ENCODE data around the gene CCNYL1.

CCNYL1 gene

DNA sequence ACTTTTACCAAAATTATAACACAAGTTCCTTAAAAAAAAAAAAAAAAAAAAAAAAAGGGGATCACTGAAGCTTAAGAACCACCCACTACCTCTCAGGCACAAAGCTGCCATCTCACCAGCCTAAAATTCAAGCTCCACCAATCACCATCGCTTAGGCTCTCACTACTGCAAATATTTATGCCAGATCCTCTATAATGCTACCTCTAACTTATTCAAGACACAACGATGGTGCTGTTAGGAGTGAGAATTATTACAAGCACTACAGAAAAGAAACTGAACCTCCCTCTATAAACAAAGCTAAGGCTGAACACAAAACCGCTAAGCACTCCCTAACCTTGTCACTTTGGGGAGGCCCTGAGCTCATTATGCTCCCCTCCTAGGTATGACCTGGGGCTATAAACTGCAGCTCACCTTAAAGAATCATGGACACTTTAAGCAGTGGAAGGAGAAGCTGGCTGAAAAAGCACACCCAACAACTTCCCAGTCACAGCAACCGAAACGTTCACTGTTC, 54.7 kb downstream of the CCNYL1 start:
- DNase-seq (ENCODE audit: low read depth) = no peak

DNA sequence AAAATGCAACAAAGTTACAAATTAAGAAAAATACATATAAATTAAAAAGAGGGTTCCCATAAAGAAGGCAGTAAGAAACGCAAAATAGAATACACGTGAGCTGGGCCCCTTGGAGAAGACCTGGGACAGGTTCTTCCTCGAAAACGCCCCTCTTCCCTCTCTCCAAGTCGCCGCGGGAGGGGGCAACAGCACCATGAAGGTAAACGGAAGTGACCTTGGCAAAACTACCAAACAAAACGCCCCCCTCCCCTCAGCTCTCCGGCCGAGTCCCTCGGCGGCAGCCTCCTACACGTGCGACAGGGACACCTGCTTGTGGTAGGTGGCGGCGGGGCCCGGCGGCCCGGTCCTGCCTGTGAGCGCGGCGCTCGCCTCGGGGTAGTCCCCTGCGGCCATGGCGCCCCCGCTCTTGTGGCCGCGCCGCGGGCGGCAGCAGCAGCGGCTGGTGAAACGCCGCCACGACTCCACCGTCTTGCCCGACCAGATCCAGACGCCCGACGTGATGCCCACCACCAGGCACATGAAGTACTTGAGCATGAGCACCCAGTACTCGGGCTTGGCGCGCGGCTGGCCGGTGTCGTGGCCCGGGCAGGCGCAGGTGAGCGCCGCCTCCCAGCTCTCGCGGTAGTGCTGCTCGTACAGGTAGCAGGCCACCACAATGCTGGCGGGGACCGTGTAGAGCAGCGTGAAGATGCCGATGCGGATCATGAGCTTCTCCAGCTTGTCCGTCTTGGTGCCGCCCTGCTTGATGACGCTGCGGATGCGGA, 55.4 kb downstream of the CCNYL1 start:
- no peak for DNase-seq (ENCODE audit: low read depth)

DNA sequence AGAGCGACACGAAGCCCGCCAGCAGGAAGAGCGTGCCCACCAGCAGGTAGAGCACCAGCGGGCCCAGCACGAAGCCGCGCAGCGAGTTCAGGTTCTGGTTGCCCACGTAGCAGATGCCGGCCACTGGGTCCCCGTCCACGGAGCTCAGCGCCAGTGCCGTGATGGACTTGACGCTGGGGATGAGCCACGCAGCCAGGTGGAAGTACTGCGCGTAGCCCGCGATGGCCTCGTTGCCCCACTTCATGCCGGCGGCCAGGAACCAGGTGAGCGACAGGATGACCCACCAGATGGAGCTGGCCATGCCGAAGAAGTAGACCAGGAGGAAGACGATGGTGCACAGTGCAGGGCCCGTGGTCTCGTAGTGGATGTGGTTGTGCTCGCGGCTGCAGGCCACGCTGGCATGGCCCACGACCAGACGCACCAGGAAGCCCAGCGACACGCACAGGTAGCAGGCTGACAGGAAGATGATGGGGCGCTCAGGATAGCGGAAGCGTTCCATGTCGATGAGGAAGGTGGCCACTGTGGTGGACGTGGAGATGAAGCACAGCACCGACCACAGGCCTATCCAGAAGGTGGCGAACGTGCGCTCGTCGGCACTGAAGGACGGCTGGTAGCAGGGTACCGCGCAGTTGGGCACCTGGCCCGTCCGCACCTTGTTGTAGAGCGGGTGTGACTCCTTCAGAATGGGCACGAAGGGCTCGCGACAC, 56.2 kb downstream of the CCNYL1 start:
- DNase-seq (ENCODE audit: low read depth) = peak; percentile 39

- peak; percentile 56 for DNase-seq (ENCODE audit: low read depth)
Measured at GRCh38 chr2:207768168-207768865, 56.9 kb downstream of the CCNYL1 start.

DNA sequence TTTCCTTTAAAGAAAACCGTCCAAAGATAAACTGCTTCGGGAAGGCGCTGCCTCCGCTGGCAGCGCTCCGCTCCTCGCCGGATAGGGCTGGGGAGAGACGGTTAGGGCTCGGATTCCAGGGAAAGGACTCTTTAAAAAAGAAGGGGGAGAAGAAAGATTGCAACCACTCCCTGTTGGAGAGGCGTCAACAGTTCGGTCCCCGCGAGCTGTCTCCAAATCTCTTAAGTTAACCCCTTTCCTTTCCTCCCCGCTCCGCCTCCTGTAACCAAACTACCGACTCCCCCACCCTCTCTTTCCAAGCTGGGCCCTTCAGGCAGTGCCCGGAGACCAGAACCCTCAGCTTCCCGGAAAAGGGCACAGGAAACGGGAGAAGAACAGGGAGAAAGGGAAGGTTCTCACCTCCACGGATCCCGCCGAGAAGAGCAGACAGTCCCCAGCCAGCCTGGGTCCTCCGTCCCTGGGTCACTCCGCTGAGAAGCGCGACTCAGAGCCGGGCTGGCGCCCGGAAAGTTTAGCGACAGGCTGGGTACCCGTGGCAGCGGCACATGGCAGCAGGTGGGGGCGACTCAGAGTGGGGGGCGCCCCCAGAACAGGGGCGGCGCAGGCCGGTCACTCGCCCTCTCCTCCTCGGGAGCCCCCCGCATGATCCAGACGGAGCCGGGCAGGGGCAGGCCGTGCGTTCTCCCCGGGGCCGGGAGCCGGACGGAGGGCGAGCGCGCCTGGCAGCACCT, 57.6 kb downstream of the CCNYL1 start:
- peak; percentile 36 for DNase-seq (ENCODE audit: low read depth)

DNA sequence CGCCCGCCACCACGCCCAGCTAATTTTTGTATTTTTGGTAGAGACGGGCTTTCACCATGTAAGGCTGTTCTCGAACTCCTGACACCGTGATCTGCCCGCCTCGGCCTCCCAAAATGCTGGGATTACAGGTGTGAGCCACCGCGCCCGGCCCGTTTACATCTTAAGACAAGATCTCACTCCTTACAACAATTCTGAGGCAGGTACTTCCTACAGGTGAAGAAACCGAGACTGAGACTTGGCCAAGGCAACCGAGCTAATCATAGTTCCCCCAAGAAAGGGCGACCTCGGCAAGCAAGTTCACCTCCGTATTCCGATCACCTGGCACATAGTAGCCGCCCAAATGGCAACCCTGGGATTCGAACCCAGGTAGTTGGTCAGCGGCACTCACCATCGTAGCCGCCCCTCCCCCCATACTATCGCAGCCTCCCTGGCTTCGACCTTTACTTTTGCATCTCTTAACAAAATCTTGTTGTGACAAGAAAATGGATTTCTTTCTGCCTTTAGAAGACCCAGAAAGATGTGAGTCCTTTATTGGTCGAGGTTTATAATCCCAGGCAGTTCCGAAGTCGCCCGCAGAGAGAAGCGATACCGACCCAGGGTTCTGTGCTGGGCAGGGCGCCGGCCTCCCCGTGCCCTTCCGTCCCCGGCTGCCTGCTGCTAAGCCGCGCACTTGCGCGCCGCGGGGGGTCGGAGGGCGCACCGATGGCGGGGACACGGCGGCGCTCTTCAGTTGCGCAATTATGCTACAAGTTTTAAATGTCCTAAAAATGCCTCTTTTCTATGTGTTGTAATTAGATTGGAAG, 59.4 kb downstream of the CCNYL1 start:
- DNase-seq (ENCODE audit: low read depth) = peak; percentile 40

GRCh38 chr2:207771421-207771820, 60.0 kb downstream of the CCNYL1 start:
- DNase-seq (ENCODE audit: low read depth) = no peak

DNA sequence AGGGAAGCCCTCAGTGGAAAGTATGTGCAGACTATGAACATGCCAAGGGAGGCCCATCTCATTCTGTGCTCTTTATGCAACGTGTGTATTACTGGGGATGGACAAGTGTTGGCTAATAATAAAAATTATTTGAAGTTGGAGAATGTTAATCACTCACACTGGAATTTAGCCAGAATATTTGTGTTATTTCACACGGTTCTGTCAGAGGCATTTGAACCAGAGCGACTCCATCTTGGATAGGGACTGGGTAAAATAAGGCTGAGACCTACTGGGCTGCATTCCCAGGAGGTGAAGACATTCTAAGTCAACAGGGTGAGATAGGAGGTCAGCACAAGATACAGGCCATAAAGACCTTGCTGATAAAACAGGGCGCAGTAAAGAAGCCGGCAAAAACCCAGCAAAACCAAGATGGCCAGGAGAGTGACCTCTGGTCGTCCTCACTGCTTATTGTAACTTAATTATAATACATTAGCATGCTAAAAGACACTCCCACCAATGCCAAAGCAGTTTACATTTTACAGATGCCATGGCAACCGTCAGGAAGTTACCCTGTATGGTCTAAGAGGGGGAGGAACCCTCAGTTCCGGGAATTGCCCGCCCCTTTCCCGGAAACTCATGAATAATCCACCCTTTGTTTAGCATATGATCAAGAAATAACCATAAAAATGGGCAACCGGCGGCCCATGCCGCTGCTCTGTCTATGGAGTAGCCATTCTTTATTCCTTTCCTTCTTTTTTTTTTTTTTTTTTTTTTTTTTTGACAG, 60.8 kb downstream of the CCNYL1 start:
- DNase-seq (ENCODE audit: low read depth) = peak; percentile 47

DNA sequence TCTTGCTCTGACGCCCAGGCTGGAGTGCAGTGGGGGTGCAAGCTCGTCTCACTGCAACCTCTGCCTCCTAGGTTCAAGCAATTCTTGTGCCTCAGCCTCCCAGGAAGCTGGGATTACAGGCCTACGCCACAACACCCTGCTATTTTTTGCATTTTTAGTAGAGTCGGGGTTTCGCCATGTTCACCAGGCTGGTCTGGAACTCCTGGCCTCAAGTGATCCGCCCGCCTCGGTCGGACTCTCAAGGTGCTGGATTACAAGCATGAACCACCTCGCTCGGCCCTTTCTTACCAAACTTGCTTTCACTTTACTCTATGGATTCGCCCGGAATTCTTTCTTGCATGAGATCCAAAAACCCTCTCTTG, 61.4 kb downstream of the CCNYL1 start:
- no peak for DNase-seq (ENCODE audit: low read depth)

GRCh38 chr2:207775473-207775872, 64.0 kb downstream of the CCNYL1 start:
- no peak for DNase-seq (ENCODE audit: low read depth)

- no peak for DNase-seq (ENCODE audit: low read depth)
Measured at GRCh38 chr2:207777124-207777523, 65.7 kb downstream of the CCNYL1 start.

DNA sequence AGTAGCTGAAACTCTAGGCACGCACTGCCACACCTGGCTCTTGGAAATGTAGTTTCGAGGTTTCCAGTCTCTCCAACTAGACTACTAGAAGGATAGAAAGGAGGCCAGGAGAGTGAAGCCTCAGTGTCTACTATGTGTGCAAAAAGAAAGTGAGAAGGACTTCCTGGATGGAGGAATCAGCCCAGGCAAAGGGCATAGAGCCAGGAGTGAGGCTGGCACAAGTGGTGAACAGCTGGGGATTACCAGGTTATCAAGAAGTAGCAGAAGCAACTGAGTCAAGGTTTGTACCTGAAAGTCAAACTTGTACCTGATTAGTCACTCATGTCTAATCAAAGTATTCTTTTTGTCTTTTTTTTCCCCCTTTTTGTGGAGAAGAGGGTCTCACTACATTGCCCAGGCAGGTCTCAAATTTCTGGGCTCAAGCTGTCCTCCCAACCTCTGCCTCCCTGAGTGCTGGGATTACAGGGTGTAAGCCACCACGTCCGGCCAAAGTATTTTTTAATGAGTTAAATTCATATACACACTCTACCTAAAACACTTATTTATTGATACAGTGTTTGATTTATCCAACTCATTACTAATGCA, 67.0 kb downstream of the CCNYL1 start:
- DNase-seq (ENCODE audit: low read depth) = no peak

DNA sequence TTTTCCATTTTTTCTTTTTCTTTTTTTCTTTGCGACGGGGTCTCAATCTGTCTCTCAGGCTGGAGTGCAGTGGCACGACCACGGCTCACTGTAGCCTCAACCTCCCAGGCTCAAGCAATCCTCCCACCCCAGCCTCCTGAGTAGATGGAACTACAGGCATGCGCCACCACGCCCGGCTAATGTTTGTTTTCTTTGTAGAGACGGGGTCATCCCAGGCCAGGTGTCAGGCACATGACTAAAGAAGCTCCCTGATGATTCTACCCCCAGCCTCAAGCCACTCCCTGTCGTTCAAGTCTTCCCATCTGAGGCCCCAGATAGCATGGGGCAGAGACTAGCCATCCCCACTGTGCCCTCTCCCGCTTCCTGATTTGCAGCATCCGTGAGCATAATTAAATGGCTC, 68.1 kb downstream of the CCNYL1 start:
- no peak for DNase-seq (ENCODE audit: low read depth)

- DNase-seq (ENCODE audit: low read depth) = no peak
Measured at GRCh38 chr2:207782238-207783030, 71.0 kb downstream of the CCNYL1 start.

DNA sequence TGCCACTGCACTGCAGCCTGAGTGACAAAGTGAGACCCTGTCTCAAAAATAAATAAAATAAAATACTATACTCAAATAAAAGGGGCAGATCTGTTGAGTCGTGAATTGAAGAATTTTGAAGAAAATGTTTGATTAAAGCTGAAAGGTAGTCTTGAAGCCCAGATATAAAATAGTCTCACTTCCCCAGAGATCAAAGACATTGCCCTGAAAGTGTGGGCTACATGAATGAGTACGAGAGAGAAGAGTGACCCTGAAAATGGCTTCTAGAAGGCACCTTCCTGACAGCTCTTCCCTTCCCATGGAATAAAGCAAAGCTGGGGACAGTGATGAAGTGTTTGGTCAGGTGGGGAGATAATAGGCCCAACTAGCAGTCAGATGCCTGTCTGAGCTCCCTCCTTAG, 72.1 kb downstream of the CCNYL1 start:
- no peak for DNase-seq (ENCODE audit: low read depth)

DNA sequence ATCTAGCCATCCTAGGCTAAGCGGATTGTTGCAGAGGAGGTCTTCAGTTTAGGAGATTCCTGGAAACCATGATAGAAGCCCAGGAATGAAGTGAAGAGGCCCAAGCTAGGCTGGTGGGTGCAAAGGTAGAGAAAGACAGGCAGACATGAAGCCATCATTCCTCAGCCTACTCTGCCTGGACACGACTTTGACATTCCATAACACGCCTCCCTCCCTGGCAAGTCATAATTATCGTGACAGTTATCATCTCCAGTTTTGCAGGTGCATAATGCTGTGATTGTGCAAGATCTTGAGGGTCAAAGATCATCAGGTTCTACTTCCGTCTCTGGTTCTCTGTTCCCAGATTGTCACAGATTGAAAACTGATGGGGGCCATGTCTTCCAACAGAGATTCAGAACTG, 73.5 kb downstream of the CCNYL1 start:
- DNase-seq (ENCODE audit: low read depth) = no peak

GRCh38 chr2:207787017-207787416, 75.6 kb downstream of the CCNYL1 start:
- DNase-seq (ENCODE audit: low read depth) = no peak

DNA sequence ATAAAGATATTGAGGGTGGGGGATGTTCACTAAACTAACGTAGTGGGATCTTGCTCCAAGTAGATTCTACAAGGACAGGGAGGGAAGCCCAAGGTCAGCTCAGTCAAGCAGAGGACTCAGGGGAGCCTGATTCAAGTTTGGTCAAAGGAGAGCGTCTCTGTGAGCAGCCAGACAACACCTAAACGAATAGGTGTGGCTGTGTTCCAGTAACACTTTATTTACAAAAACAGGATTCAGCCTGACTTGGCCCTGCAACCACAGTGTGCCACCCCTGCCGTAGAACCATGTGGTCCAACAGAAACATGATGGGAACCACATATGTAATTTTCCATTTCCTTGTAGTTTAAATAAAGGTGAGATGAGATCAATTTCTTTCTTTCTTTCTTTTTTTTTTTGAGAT, 76.4 kb downstream of the CCNYL1 start:
- no peak for DNase-seq (ENCODE audit: low read depth)

GRCh38 chr2:207790898-207791297, 79.5 kb downstream of the CCNYL1 start:
- no peak for DNase-seq (ENCODE audit: low read depth)
